ENCODE results near the gene VAV1.
"Not testable (repeated sequence)": the region's sequence is repeated elsewhere in the genome, so short reads cannot be mapped to it uniquely, and the experiment has no call there.

The VAV1 gene

DNA sequence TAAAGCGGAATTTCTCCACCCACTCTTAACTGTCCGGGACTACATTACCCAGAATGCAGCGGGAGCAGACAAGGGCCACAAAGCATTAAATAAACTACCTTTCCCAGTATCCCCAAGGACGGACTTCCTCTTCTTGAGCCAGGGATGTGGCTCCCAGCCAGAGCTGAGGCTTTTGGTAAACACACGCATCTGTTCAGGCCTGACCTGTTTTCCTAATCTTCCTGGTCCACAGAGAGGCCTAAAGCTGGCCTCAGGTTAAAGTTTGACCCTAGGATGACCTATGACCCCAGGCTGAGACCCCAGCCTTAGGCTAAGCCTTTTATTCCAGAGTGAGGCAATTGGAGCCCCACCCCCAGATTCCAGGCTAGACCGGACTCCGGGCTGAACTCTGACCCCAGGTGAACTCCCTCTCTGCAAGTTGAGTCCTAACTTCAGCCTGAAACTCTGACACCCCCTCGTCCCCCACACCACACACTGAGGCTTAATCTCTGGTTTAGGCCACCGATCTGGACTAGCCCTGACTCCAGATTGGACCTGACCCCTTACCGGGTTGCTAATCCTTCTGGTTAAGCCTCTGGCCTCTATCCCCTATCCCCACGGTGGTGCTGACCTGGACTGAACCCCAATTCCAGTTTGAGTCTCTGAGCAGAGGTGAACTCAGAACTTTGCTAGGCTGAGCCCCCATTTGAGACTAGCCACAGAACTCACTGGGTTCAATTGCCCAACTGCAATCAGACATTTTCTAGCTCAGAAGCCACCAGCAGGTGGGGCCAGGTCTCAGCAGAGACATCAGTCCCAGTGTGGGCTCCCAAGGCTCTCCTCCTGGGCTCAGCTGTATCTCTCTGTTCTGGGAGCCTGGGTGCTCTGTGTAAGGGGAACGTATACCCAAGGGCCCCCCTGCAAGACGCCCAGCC is 34.4 kb upstream of the VAV1 start:
- peak; percentile 74 for DNase-seq

DNA sequence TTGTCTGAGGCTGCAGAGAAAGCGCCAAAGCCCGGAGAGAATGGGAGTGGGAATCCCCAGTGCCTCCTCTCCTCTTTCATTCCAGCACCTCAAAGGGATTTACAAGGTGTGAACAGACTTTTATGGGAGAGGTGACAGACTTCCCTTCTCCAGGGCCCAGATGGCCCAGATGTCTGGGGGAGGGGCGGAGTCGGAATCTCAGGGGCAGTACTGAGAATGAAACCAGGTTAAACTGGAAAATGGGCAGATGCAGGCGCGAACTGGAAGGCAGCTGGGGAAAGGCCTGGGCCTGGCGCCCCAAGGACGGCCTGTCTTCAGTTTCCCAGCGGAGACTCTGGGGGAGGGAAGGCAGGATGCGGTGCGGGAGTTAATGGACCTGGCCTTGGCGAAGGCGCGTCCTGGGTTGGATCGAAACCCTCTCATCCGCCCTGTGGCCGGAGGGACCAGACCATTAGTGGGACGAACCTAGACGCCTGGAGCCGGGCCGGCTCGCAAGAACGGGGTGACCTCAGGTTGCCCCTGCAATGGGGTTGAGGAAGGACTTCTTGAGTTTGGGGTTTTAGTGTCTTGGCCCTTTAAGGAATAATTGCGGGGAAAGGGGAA is 33.6 kb upstream of the VAV1 start:
- DNase-seq = no peak

DNA sequence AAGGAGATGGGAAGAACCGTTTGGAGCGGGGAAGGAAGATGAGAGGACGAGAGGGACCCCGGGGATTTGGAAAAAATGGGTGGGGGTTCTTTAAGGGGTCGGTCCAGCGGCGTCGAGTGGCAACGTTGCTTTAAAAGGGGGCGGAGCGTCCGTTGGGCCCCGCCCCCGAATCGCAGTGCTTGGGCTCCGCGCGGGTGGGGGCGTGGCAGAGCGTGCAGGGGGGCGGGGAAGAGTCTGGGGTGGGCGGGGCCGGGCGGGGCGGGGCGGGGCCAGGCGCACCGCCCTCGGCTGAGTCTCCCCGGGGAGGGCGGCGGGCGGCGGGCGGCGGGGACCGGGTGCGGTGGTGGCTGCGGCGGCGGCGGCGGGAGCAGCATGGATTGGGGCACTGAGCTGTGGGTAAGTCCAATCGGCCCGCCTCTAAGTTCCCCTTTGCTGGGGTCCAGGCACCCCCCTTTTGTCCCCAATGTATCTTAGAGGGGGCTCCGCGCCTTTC is 33.1 kb upstream of the VAV1 start, which contains the start of gene TRIP10:
TRIP10 (plus strand) TSS at position 291 of the 493 bp plus-strand sequence; CDS start at position 373, 82 bp downstream.
- peak; percentile 75 for DNase-seq

DNA sequence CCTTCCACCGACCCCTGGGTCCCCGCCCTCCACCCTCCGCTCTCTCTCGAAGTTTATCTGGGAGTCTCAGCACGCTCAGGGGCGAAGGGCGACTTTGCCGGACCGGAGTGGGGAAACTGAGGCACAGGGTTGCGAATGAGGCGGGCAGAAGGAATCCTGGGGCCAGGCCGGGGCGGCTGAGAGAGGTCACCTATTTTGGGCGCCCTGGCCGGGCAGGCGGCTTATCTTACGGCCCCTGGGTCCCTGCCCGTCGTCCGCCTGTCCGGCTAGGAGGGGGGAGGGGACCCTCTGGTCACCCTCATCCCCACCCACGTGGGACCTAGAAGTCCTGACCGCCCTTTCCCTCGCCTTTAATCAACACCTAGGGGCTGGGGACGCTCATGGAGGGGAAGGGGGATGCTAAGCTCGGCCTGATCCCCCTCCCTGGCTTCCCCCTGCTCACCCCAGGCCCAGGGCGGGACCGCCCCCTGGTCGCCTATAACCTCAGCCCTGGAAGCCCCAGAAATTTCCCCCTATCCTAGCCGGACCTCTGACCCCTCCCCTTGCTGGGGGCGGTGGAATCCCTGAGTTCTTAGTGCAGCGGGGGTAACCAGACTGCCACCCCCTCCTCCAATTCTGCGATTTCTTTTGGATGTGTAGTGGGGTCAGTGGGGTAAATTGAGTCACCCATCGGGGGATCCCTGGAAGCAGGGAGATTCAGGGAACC is 32.5 kb upstream of the VAV1 start:
- no peak for DNase-seq

DNA sequence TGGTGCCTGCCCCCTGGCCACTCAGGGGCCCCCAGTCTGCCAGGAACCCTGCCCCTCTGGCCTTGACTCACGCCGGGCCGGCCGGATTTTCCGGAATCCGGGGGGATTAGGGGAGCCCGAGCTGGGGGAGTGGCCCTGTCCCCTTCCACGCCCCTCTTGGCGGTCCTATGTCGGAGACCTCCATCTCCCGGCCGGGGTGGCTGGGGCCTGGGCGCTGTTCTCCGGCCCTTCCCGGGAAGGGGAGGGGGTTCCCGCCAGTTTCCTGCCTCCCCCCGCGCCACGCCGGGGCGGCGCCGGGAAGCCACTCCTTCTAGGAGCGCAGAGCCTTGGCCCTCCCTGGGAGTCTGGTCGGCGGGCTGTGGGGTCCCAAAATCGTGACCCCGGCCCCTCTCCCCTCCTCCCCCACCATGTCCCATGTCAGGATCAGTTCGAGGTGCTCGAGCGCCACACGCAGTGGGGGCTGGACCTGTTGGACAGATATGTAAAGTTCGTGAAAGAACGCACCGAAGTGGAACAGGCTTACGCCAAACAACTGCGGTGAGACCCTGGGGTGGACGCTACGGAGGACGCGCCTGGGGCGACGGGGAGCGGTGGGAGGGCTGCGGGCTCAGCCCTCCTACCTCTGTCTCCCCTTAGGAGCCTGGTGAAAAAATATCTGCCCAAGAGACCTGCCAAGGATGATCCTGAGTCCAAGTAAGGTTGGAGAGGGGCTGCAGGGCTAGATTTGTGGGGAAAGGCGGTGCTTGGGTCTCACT is 31.7 kb upstream of the VAV1 start:
- DNase-seq = no peak

DNA sequence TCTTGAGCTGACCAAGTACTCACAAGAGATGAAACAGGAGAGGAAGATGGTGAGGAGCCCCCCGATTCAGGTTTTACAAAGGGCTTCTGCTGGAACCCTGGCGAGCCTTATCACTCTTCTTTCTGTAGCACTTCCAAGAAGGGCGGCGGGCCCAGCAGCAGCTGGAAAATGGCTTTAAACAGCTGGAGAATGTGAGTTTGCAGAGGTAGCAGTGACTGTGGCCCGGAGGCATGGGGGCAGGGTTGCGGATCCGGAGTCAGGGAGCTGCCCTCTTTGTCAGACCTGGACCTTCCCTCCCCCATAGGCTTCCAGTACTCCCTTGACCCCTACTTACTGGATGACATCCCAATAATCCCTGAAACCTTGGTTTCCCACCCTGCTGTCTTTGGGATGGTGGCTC is 29.4 kb upstream of the VAV1 start:
- no peak for DNase-seq

DNA sequence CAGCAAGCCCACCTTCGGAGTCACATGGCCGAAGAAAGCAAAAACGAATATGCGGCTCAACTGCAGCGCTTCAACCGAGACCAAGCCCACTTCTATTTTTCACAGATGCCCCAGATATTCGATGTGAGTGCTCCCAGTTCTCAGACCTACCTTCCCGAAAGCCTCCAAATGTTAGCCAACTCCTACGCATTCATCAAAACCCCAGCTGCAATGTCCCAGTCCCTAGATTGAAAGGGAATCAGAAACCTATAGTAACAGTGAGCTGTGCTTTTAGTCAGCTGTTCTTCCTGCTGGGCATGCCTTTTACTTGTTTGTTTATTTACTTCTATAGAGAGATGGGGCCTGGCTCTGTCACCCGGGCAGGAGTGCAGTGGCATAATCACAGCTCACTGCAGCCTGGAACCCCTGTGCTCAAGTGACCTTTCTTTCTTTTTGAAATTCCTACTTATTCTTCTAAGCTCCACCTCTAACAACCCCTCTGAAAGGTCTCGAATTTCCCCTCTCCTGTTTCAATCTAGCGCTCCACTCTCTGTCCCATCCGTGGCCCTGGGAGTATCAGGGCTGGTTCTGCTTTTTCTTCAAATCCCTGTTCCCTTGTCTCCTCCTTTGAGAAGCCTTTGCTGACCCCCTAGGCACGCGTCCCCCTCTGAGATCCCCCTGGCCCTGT is 28.7 kb upstream of the VAV1 start:
- no peak for DNase-seq

DNA sequence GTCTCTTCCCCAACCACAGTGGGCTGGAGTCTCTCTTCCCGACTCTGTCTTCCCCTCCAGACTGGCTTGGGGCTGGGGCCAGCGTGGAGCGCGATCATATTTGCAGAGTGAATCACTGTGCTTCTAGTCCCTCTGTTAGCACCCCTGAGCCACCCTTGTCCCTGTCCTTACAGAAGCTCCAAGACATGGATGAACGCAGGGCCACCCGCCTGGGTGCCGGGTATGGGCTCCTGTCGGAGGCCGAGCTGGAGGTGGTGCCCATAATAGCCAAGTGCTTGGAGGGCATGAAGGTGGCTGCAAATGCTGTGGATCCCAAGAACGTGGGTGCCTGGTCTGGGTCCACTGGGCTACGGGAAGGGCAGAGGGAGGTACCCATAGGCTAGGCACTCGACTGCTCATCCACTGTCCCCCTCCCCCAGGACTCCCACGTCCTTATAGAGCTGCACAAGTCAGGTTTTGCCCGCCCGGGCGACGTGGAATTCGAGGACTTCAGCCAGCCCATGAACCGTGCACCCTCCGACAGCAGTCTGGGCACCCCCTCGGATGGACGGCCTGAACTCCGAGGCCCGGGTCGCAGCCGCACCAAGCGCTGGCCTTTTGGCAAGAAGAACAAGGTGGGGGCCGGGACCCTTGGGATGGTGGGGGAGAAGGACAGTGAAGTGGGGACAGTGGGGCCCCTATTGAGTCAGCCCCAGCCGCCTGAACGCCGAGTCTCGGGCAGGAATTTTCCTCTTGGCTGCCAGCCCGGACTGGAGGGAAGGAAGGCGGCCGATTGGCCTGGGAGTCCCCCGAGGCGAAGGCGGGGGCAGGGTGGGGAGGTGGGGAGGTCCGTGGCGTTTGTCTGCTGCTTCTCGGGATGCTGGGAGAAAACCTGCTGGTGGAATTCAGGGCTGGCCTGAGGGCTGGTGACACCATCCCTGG is 27.9 kb upstream of the VAV1 start:
- DNase-seq = no peak

DNA sequence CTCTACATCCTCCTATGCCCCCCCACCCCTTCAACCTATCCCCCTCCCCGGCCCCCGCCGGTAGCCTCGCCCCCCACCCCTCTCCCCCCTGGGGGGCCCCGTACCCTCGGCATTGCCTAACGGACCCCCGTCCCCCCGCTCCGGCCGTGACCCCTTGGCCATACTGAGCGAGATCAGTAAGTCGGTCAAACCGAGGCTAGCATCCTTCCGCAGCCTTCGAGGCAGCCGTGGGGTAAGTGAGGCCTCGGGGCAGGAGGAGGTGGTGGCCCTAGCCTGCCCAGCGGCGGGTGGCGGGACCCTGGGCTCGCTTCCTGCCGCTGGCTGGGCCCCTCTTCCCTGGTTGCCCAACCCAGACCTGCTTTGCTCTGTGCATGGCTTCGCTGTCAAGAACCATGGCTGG is 26.5 kb upstream of the VAV1 start:
- no peak for DNase-seq

DNA sequence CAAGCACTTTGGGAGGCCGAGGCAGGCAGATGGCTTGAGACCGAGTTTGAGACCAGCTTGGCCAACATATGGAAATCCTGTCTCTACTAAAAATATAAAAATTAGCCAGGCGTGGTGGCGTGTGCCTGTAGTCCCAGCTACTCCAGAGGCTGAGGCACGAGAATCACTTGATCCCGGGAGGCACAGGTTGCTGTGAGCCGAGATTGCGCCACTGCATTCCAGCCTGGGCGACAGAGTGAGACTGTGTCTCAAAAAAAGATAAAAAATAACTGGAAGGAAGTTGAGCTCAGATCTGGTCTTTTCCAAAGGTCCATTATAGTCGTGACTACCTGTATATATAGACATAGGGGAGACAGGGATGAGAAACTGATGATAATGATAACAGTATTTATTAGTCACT is 24.0 kb upstream of the VAV1 start:
- not testable (repeated sequence) for DNase-seq

DNA sequence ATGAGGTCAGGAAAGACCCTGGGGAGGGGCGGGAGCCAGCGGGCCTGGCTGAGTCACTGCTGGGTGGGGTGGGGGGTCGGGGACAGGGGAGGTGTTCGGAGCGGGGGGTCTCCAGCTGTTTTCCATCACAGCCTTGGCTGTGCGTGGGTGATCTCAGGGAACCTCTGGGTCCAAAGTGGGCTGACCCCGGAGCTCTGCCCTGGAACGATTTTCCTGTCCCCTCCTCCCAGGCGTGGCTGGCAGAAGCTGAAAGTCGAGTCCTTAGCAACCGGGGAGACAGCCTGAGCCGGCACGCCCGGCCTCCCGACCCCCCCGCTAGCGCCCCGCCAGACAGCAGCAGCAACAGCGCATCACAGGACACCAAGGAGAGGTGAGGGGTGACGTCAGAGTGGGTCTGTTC is 22.4 kb upstream of the VAV1 start:
- no peak for DNase-seq

DNA sequence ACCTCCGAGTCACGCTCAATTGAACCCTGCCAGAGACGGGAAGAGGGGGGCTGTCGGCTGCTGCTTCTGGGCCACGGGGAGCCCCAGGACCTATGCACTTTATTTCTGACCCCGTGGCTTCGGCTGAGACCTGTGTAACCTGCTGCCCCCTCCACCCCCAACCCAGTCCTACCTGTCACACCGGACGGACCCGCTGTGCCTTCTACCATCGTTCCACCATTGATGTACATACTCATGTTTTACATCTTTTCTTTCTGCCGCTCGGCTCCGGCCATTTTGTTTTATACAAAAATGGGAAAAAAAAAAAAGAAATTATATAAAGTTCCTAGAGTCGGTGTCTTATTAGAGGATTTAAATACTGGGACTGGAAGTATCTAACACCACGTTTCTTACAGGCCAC is 21.3 kb upstream of the VAV1 start:
- no peak for DNase-seq

DNA sequence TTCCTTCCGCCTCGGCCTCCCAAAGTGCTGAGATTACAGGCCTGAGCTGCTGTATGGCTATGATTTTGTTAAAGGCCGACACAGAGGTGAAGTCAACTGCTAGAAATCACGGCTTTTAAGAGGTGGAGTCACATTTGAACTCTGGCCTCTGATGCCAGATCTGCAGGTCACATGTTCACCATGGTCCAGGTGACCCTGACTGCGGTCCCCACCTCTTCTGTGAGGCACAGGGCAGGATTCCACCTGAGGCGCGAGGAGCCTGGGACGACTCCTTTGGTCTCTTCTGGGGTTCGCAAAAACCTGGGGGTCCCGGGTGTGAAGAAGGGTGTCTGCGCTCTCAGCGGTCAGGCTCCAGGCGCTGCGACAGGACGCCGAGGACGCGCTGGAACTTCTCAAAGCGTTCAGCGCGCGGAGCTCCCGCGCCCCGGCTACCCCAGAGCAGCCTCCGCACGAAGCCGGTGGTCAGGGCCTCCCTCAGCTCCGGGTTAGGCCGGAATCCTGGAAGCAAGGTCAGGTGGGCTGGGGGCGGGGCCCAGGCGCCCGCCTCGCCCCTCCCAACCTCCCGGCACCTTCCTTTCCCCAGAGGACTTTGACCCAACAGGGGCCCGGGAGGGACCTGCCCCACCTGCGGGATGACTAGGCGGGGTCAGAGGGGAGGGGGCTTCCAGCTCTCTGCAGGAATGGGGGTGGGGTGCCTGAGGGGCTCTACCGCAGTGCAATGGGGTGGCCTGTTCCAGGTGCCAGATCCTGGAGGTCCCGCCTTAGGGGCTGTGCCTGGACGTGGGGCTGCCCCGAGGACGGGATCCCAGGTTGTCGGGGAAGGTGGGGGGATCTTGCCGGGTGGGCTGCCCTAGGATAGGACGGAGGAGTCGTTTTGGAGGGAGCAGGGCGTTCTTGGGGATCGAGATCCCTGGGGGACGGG is 20.0 kb upstream of the VAV1 start:
- DNase-seq = no peak

DNA sequence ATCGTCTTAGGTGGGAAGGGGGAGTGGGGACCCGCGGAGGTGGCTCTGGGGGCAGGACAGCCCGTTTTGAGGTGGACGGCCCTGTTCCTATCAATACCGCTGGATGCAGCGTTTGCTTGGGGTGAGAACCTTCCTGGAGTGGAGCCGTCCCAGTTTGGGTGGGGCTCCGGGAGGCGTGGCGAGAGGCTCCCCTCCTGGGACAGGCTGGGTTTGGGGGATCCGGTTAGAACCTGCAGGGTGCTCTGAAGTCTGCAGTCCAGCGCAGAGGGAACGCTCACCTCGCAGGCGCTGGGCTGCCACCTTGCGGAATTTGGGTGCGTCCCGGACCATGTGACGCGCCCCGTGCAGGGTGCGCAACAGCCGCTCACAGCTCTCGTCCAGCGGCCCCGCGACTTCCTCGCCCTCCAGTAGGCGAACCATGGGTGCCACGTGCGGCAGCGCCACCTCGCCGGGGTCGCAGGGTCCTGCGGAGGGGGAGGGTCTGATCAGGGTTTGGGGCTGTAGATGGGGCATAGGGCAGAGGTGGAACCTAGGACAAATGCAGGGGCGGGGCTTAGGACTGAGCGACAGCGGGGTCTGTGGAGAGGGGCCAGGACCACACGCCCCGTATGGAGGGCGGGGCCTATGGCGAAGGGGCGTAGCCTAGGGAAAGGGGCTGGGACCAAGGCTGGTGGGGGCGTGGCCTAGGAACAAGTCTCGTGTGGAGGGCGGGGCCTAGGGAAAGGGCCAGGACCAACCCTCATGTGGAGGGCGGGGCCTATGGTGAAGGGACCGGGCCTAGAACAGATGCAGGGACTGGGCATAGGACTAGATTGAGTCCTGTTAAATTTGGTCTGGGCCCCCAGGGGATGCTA is 19.1 kb upstream of the VAV1 start:
- no peak for DNase-seq

DNA sequence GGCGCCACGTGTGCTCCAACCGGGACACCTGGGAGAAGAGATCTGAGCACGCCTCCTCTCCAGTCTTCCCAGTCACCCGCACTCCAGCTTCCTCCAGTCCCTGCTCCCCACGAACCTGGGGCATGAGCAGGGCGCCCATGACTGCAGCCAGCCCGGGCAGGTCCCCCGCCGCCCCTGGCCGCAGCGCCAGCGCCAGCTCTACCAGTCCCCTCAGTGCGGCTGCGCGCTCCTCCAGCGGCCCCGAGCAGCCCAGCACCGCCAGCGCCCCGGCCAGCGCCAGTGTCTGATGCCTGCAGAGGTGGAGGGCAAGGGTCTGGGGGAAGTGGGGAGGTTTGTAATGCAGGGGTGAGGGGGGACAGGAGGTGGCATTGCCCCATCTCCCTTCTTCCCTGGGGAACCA is 18.4 kb upstream of the VAV1 start:
- DNase-seq = no peak

DNA sequence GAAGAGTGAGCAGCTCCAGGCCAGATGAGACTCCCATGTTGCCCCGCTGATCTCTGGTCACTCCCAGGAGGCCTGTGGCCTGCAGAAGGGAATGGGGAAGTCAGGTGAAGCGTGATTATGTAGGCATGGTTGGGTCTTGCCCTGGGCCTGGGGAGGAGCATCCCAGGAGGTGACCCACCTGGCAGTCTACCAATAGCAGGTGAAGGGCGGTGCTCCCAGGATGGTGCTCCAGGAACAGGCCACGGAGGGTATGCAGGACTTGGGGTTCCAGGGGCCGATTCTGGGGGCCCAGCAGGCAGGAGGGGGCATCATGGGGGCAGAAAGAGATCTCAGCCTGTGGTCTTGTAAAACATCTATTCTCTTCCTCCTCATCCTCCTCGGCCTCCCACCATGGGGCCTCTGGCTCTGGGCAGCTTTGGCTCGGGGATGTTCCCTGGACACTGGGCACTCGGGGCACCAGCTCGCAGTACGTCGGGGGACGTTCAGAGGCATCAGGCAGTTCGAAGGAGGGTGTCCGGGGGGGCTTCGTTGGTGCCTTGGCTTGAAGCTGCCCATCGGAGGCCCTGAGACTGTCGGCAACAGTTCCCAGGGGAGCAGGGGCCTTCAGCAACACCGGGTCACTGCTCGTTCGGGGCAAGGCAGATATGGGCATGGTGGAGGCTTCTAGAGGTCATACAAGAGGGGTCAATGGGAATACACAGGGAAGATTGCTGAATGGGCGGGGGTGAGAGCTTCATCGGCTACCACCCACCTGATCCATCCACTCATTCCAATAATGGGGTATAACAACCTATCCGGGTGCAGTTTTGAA is 17.6 kb upstream of the VAV1 start:
- DNase-seq = no peak

DNA sequence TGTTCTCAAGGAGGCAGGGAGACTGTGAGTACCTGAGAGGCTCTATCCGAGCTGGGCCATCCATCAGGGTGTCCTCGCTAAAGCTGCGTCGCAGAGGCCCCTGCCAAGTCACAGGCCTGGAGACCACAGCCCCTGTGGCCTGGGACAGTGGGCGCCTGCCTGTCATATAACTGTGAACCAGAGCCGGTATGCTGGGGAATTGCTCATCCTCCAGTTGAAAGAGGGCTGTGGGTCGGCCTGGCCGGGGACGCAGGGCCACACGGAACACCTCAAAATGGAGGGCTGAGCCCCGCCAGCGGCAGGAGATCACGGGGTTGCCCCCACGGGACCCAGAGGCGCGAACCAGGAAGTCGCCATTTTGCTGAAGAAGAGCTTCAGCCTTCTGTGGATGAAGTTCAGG is 11.9 kb upstream of the VAV1 start:
- no peak for DNase-seq

DNA sequence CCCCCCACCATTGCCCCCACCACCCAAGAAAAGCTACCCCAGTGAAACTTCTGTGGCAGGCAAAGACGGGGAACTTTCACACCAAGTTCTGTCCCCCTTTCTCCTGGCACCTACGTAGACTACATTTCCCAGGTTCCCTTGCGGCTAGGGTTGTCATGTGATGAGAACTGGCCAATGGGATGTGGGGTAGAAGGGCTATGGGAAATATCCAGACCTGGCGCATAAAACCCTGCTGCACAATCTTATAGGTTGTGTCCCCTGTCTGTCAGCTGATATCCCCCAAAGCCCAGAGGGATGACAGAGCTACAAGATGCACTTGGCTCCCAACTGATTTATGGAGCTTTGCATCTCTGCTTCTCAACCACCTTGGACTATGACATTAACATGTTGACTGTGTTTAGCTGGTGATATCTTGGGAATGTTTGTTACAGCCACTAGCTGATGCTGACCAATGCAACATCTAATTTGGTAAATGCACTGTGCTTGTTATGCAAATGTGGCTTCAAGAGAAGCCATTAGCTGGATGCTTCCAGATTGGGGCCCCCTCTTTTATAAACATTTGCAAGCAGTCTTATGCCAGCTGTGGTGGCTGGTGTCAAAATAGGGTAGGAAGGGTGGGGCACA is 11.3 kb upstream of the VAV1 start:
- DNase-seq = no peak

Measured in NK-92 treated with Interleukin-12 subunit alpha and Interleukin-12 subunit beta, amount 100 ng/mL, for 24 hours (cell line).